NCI-H345 treated with DMSO at 0.1 percent for 48 hours (cell line): ENCODE measurements around the gene FCN2.

ENCODE experiments used
- DNase-seq: peaks from one replicate; lab custom pipeline; 2025; ENCODE audit not compliant: unreplicated experiment; lab: John Stamatoyannopoulos, UW

The FCN2 gene

DNA sequence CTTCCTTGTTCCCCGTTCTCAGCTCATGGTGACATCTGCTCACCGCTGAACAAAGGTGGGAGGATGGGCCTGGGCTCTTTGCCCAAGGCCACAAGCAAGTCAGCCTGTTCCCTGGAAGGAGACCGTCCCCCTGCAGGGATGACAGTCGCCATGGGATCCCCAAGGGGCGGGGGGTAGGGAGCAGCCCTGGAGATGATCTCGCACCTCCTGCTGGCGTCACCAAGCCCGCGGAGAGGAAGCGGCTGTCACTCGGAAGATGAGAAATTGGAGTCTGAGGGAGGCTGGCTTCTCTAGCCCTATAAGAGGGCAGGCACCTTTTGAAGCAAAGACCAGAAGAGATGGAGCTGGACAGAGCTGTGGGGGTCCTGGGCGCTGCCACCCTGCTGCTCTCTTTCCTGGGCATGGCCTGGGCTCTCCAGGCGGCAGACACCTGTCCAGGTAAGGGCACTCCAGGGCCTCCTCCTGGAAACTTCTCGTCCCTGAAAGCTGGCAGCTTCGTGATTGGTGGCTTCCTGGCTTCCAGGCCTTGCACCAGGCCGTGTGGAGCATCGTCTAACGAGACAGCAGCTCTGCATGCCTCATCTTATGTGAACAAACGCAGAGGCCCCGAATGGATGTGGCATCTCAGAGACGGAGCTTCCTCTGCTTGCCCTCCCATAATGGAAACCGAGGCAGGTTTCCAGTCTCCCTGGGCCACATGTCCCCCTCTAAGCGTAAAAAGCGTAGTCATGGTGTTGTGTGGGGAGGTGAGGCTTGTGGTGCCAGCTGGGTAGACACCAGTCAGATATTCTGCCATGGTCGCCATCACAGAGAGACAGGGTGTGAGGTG lies at the start of gene FCN2:
TSS of gene FCN2 (plus strand) at position 327 of the 829 bp plus-strand sequence. CDS start at position 339, 12 bp downstream.
- DNase-seq = no peak

DNA sequence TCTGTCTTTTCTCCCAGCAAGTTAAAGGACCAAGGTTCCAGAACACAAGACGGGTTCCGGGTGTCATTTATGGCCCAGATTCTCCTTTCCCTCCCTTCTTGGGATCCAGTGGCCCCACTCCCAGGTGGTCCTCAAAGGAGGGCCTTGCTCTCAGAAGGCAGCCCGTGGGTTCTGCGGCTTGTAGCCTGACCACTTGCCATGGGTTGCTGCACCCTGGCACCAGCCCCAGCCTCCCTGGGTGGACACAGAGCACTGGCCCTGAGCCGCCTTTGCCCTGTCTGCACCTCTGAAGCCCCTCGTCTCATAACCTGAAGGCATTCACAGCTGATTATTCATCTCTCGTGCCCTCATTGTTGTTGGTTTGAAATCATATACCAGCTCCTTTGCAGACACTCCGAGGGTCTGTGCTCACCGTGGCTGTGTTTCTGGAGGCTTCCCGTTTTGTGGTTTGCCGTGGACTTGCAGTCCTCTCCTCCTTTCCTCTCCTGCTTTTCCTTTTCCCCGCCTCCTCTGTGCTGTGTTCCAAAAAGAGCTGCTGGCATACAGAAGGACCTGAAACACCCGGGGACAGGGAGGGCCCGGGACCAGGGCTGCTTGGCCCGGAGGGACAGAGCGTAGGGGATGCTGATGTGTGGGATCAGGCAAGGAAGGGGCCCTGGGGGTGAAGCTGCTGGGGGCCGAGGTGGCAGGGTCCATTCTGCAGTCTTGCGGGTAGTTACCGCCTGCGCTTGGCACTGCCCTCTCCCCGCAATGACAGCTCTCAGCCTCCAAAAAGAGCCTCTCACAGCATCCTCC lies 49.5 kb upstream of the FCN2 start:
- no peak for DNase-seq

DNA sequence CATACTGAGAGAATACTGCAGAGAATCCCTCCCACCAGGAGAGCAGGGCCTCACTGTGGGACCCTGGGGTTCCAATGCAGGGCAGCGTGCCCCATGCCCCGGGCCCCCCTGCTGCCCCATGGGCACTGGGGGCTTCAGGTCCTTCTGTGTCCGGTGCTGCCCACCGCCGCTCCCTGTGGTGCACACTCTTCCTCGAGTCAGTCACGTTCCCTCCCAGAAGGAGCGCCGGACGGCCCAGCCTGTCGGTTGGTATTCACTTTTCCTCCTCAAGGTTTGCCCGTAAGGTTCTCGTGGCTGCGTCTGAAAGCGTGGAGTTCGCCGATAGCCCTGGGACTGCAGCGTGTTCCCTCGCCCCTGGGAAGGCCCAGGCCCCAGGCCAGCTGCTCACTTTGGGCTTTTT lies 48.1 kb upstream of the FCN2 start:
- DNase-seq = no peak

DNA sequence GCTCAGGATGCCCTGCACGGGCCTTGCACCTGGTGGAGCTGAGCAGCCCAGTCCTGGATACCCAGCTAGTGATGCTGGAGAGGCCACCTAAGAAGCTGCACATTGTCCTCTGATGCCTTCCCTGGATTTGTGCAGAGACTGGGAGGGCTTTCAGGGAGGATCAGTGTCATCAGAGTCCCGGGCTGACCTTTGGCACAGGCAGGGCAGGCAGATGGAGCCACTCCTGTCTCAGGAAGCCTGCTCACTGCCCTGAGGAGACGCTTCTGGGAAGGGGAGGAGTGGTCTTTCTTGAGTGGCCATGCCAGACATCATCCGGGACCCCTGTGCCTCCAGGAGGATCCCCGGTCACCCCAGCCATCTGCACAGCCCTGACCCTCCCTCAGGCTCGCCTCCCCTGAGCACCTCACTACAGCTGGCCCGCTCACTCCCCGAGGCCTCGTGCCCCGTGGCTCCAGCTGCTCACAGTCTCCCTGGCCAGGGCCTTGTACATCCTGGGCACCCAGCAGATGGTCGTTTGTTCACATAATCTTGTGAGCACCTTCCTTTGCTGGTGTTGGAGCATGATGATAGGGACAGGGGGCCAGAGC lies 47.2 kb upstream of the FCN2 start:
- DNase-seq = no peak

DNA sequence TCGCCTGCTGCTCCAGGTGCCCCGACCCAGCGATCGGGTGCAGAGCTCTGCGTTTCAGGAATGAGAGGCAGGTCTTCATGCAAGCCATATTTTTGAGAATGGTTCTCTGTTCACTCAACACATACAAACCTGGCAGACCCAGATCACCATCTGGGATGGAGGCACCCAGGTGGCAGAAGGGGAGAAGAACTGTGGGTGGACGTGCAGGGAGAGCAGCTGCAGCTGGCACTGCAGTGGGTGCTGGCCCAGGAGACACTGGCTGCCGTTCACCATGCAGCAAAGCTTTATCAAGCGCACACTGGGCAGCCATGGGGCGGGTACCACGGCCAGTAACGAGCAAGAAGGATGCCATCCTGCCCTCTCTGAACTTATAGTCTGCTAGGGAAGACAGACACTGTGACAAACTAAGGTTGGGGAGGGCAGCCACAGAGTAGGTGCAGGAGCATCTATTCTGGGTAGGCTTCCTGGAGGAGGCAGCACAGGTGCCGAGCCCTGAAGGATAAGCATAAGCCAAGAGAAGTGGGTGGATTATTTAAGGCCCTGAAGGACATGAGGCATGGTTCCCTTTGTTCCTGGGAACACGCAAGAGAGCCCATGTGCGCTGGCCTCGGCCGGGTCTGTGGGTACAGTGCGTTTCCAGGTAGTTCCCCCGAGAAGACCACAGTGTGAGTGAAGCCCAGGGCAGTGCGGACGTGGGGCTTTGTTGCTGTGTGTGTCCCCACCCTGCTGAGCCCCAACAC lies 46.2 kb upstream of the FCN2 start:
- no peak for DNase-seq

DNA sequence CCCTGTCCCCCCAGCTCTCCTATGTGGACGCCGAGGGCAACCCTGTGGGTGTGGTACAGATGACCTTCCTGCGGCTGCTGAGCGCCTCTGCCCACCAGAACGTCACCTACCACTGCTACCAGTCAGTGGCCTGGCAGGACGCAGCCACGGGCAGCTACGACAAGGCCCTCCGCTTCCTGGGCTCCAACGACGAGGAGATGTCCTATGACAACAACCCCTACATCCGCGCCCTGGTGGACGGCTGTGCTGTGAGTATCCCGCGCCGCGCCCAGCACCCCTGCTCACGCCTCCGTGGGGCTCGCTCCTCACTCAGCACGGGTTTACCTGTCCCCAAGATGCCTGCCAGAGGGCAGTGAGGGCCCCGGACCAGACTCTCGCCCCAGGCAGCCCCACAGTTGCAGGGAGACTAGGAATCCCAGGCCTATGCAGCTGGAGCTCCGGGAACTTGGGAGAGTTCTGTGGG lies 45.6 kb upstream of the FCN2 start:
- no peak for DNase-seq

DNA sequence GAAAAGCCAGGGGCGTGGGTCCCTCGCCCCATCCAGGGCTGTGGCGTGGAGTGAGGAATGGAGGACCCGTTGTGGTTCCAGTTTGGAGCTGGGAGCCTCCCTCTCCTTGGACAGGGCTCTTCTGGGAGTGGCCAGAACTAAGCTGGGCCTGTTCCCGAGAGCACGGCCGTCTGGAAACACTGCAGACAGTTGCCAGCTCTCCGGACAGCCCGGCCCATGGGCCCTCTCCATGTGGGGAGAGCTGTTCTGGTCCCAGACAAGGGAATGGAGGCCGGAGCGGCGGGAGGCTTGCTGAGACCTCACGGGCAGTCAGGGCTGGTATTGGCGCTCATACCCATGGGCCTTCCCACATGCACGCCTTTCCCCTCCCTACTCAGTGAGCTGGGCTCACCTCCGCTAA lies 45.2 kb upstream of the FCN2 start:
- DNase-seq = no peak

DNA sequence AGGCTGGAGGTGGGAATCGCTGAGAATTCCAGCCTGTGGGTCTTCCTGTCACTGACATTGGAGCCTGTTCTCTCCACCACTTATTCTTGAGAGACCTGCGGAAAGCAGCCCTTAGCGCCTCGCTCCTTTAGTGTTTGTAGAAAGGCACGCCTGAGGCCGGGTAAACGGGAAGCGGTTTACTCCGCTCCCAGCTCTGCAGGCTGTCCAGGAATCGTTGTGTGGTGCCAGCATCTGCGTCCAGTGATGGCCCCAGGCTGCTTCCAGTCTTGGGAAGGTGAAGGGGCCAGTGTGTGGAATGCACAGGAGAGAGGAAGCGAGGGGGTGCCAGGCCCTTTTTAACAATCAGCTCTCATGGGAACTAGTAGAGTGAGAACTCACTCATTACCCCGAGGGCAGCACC lies 44.6 kb upstream of the FCN2 start:
- DNase-seq = no peak

DNA sequence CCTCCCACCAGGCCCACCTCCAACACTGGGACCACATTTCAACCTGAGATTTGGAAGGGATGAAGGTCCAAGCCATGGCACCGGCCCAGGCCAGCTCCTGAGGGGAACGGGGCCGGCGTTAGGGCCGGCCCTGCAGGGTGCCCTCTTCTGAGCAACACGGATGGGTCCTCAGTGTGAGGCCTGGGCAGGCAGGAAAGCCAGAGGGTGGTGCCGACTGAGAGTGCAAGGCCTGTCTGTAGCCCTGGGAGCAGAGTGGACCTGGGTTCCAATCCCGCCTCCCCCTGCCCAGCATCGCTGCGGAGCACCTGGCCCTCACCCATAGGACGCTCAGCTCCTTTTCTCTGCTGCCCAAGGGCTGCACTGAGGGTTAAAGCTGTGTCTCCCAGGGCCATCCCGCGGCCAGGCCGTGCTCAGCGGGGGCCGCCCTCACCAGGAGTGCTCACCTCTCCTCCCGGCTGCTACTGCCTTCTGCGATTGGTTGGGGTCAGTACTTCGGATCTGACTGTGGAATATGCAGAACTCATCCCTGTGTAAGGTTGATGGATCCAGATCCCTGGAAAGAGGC lies 44.1 kb upstream of the FCN2 start:
- no peak for DNase-seq

DNA sequence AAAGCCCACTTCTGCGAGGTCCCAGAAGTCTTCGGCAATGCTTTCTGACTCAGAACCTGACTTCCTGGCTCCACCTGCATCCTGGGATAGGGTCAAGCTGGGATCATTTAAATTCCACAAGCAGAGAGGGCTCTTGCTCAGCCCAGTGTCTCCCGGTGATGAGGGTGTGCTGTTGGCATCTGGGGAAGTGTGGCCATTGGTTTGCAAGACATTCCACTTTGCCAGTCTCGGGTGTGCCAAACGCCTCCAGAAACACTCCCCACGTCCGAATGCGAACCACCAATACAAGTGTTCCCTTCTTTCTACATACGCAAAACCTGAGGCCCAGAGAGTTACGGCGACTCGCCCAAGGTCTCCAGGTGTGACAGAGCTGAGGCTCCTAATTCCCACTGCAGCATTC lies 43.1 kb upstream of the FCN2 start:
- no peak for DNase-seq

DNA sequence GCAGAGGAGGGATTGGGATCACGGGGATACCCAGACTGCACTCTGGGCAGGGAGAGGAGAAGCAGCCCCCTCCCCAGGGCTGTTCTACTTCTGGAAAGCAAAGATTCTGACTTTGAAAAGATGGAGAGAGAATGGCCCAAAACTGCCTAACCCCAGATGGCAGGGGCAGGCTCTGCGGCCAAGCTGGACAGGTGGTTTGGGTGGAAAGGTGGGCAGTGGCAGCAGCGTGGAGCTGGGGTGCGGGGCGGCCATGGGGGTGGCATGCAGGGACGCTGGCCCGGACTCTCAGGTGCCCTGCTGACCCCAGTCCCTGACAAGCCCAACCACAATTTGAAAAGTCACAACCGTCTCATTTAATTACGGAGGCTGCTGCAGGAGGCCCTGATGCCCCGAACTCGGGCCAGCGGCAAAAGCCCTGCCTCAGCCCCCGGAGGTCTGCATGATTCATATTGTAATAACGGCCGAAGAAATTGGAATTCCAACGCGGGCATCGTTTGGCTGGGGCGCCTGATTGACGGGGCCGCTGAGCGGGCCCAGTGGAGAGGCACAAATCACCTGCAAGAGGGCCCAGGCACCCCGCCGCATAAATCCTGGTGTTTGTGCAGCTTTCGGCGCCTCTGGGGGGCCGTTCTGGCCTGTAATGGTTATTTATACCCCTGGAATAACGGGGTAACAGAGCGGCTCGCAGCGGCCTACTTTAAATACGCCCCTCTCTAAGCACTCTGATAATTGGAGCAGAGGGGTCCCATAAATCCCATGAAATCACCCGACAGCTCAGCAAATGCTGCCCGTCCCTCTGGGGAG lies 41.8 kb upstream of the FCN2 start:
- no peak for DNase-seq

DNA sequence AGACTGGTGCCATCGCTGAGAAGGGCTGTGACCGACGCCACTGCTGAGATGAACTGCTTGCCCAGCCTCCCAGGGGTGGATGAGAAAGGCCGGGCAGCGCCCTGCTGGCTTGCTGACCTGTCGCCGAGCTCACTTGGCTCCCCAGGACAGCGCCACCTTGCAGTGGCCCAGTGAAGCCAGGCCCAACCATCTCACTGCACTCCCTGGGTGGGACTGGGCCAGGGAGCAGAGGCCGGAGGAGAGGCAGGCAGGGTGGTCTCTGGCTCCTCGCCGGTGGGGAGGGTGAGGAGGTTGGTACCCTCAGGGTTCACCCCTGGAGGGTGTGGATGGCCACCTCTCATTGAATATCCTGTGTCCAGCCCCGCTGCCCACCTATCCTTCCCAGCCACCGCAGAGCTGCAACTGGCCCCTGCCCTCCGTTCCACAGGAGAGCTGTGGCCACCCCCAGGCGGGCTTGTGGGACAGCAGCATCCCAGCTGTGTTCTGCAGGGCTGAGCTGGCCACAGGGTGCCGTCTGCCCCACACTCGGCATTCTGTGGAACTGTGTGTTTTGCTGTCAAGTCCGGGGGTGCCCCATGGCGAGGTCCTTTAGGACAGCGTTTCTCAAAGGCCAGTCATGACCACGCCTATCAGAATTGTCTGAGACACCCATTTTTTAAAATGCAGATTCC lies 41.0 kb upstream of the FCN2 start:
- DNase-seq = no peak

DNA sequence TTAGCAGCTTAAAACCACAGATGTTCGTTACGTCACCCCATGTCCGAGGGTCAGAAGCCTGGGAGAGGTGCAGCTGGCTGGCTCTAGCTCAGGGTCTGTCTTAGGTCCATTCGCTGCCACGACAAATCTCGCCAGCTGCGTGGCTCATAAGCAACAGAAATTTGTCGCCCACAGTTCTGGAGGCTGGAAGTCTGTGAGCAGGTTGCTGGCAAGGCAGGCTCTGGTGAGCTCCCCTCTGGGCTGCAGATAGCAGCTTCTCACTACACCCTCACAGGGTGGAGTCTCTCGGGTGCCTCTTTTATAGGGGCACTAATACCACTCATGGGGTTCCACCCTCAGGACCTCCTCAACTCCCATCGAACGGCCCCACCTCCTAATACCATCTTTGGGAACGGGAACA lies 40.1 kb upstream of the FCN2 start:
- DNase-seq = no peak

DNA sequence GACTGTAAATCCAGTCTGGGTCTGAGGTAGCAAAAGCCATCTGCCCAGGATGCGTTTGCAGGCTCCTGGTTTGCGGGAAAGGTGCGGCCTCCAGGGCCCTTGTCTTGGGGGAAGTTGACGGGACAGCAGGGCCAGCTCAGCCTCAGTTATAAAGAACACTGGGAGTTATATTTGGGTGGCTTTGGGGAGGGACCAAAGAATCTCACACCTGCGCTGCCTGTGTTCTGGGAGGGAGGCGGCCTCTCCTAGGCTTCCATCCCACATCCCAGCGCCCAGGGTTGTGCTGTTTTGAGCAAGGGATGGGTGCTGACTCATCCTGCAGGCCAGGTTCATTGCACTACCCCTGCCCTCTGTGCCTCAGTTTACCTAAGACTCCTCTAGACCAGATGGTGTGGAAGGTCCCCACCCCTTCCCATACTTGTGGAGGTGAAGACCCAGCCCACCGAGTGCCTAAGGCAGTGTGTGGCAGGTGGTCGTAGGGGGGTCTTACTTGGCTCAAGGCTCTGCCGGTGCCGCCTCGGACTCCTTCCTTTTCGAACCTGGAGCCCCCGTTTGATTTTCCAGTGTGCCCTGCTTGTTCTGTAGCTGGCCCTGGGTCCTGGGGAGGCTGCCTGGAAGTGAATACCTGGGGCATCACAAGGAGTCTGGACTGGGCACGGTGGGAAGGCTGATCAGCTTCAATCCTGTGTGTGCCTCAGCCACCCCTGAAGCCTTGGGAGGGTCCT lies 39.3 kb upstream of the FCN2 start:
- no peak for DNase-seq

DNA sequence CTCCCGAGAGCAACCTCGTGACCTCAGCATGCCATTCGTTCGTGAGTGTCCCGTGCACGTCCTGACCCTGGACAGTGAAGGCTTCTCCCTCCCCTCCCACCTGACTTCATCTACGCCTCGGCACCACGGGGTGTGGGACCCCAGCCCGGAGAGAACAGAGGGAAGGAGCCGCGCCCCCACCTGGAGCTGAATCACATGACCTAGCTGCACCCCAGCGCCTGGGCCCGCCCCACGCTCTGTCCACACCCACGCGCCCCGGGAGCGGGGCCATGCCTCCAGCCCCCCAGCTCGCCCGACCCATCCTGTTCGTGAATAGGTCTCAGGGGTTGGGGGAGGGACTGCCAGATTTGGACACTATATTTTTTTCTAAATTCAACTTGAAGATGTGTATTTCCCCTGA lies 38.3 kb upstream of the FCN2 start:
- DNase-seq = no peak

DNA sequence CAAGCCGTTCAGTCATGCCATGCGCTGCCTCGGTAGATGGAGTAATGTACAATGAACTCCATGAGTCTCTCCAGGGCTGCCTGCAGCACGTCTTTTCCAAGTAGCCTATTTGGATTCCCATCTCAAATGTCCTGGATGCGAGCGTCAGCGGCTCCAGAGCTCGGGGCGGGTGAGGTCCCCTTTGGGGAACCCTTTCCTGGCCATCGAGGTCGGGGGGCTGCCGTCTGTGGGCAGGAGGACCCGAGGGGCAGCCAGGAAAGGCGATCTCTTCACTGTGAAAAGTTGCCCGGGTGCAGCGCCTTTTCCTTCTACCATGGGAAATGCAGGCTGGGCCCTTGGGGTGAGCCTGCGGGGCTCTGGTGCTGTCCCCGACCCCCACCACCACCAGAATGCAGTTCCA lies 36.9 kb upstream of the FCN2 start:
- no peak for DNase-seq

DNA sequence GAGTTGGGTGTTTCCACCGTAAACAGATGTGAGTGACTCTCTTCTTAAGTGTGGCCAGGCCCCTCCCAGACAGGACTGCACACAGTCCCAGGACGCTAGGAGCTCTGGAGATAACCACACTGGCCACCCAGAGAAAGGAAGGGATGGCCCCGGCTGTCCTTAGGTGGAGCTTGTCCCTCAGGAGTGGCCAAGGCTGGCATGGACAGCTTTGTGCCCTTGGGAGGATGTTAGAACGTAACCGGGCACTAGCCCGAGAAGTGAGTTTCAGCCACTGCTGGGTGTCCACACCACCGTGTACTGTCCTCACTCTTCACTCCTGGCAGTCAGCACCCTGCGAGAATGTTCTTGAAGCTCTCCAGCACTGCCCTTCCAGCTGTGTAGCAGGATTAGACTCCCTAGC lies 35.8 kb upstream of the FCN2 start:
- no peak for DNase-seq

DNA sequence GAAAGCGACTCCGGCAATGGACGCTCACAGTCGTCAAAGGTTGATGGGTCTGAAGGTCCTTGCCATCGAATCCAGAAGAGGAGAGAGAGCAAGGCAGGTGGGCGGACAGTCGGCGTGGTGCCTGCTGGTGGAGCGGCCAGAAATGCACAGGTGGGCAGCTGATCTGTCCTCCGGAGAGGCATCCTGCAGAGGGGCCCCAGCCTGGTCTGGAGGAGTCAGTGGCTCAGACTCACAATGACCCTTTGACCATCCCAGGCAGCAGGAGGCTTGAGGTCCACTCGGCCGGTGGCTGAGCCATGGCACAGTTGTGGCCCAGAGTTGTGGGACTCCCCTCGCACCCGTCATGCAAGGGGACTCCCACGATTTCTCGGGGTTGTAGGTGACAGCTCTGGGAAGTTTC lies 34.4 kb upstream of the FCN2 start:
- no peak for DNase-seq

DNA sequence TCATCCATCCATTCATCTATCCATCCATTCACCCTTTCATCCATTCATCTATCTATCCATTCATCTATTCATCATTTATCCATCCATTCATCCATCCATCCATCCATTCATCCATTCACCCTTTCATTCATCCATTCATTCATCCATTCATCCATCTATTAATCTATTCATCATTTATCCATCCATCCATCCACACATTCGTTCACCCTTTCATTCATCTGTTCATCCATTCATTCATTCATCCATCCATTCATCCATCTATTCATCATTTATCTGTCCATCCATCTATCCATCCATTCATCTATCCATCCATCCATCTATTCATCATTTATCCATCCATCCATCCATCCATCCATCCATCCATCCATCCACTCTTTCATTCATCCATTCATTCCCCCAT lies 33.9 kb upstream of the FCN2 start:
- no peak for DNase-seq
